Gastrocnemius medialis (tissue), 4 donors: ENCODE measurements around the gene FKBP4.

Source experiments
- CTCF ChIP-seq, 5 experiments: fragments of 450-650 bp in 3 of 5; fragments of 200-600 bp in 2 of 5; sonication (generic) in 2 of 5; IDR thresholded peaks in 4 of 5; conservative IDR thresholded peaks in 1 of 5; 1 replicate in 4 of 5; 2 replicates in 1 of 5; pipeline ENCODE4 v1.5.1; 2016 to 2019; ENCODE audit warnings: antibody characterized with exemption in 5 of 5, mild to moderate bottlenecking in 3 of 5, moderate library complexity in 3 of 5
- POLR2A ChIP-seq, 2 donors: fragments of 450-650 bp; IDR thresholded peaks; one replicate each; pipeline ENCODE4 v1.6.1; 2017; ENCODE audit warnings: antibody characterized with exemption in 2 of 2, mild to moderate bottlenecking in 2 of 2, moderate library complexity in 2 of 2

GRCh38 chr12:2829275-2829674, 34.5 kb downstream of the FKBP4 start:
- TF ChIP-seq POLR2A (IDR thresholded peaks at IDR 0.05) (no peak), CTCF (IDR thresholded peaks at IDR 0.05 in 4 of 5, conservative IDR thresholded peaks at IDR 0.05 in 1 of 5) (no peak)
